ENCODE measurements around the gene BAIAP2L1.

GRCh38 chr7:98280791-98281756 lies 119.8 kb downstream of the BAIAP2L1 start, which contains the start of gene BRI3:
- no peak for TF ChIP-seq CTCF (IDR thresholded peaks at IDR 0.05)
- TF ChIP-seq POLR2A (IDR thresholded peaks at IDR 0.05), result peak; percentile 30 to 60

All from uterus (tissue), 2 donors.